Lower leg skin (tissue), 4 donors: ENCODE data around the gene ERFL. TPM values are rescaled to one million over a fixed set of nuclear protein-coding genes. Genes with fewer than 3 reads are reported as not detected.
A peak's percentile ranks its signal among the peaks of the same experiment; 100 is the strongest.

Experiments
- DNase-seq, 2 donors: peaks; one replicate each; pipeline ENCODE4 v3.0.0-alpha.2; 2019; ENCODE audit warnings: low spot score in 2 of 2
- H3K4me3 ChIP-seq: fragments of 200-600 bp; sonication (generic); 2 replicates; pipeline ENCODE4 v1.5.1; 2017; ENCODE audit warnings: mild to moderate bottlenecking, low read depth; ENCODE audit not compliant: poor library complexity, severe bottlenecking
- POLR2A ChIP-seq, 2 donors: fragments of 450-650 bp; IDR thresholded peaks; one replicate each; pipeline ENCODE4 v1.6.1; 2016 to 2017; ENCODE audit warnings: antibody characterized with exemption in 2 of 2, mild to moderate bottlenecking in 1 of 2, moderate library complexity in 1 of 2
- WGBS, 2 donors: methylation state at CpG; one replicate each; pipeline ENCODE4 v1.1.5; 2018; 5-methylcytosine and 5-hydroxymethylcytosine counted together
- intact Hi-C: fragments of 100-400 bp; cut with DNase I; formaldehyde crosslinking; loops from one replicate; pipeline ENCODE4 v1.15.0; 2023; ENCODE audit warnings: low total_unique reads
- total RNA-seq, 4 donors: library from RNA; depleted of rRNA; stranded (reverse); fragments of >200 nt; gene quantifications; one replicate each; pipeline ENCODE4 v1.1.0, GENCODE V29; 2016
- TF ChIP-seq, protein P1 (sequence below), 3 donors: fragments of 450-650 bp; IDR thresholded peaks; one replicate each; pipeline ENCODE4 v1.5.1; 2016; ENCODE audit warnings: antibody characterized with exemption in 3 of 3, mild to moderate bottlenecking in 3 of 3, moderate library complexity in 2 of 3

The ERFL gene
- total RNA-seq, 4 donors from 2014 or later, result 0.16 TPM; not detected in 3

DNA sequence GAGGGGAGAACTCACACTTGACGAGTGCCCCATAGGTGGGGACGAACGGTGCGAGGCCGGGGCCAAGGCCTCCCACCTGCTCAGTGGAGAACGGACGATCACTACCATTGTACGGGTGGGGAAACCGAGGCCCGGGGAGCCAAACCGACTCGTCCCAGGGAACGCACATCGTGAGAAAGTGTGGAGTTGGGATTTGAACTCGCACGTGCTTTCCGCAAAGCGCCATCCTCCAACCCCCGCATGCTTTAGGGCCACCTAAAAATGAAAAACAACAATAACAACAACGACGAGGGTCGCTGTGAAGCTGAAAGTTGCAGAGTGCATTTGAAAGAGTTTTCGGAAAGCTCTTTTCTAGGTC, 44.8 kb downstream of the ERFL start:
- H3K4me3 ChIP-seq, result peak overlapping the region; percentile 74
- no peak for TF ChIP-seq POLR2A (IDR thresholded peaks at IDR 0.05)
- TF ChIP-seq, protein P1, sequence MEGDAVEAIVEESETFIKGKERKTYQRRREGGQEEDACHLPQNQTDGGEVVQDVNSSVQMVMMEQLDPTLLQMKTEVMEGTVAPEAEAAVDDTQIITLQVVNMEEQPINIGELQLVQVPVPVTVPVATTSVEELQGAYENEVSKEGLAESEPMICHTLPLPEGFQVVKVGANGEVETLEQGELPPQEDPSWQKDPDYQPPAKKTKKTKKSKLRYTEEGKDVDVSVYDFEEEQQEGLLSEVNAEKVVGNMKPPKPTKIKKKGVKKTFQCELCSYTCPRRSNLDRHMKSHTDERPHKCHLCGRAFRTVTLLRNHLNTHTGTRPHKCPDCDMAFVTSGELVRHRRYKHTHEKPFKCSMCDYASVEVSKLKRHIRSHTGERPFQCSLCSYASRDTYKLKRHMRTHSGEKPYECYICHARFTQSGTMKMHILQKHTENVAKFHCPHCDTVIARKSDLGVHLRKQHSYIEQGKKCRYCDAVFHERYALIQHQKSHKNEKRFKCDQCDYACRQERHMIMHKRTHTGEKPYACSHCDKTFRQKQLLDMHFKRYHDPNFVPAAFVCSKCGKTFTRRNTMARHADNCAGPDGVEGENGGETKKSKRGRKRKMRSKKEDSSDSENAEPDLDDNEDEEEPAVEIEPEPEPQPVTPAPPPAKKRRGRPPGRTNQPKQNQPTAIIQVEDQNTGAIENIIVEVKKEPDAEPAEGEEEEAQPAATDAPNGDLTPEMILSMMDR (IDR thresholded peaks at IDR 0.05), result no peak
- WGBS, 2 donors, result 1% methylated on average over 21 of the region's 23 CpGs
- intact Hi-C loops, result no loop called here
- no peak for DNase-seq

DNA sequence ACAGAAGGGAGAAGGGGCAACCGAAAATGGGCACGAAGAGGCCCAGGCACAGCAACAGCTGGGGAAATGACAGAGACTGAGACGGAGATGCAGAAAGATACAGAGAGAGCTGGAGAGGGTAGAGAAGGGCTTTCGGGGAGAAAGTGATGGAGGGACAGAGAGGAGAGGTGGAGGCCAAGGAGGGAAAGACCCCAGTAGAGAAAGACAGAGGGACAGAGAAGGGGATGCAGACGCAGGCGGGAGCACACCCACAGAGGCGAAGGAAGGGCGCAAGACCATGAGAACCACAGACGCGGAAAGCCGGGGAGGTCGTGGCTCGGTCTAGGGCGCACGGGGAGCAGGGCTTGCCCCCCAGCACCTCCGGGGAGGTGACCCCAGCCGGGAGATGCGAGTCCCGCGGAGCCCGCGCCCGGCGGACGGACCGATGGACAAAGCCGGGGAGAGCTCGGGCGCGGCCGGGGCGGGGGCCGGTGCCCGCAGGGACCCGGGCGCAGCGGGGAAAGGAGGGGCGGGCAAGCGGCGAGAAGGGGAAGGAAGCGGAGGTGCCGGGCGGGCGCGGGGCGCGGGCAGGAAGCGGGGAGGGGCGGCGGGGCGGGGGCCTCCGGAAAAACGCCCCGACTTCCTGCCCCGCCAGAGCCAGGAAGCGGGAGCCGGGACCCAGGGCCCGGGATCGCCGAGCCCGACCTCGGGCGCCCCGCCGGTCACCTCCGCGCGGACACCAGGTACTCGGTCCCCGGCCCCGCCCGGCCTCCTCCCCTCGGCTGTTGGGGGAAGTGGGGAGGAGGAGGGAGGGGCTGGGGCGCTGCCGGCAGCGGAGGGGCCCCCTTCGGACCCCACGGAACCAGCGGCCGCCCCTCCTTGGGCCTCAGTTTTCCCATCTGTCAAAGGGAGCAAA, 45.4 kb downstream of the ERFL start, which contains the start of gene ARHGEF1:
ARHGEF1 (plus strand) TSS at position 617 of the 895 bp plus-strand sequence. CDS start 4,899 bp downstream, outside the sequence.
- 1% methylated on average over 39 to 41 of the region's 80 CpGs for WGBS, 2 donors
- intact Hi-C loops, result no loop called here
- peak in 1 of 2 donors; percentile 93 for DNase-seq
- peak within 1 kb of the TSS; percentile 74 for H3K4me3 ChIP-seq
- TF ChIP-seq POLR2A (IDR thresholded peaks at IDR 0.05), result peak in 1 of 2 donors; percentile 14
- TF ChIP-seq, protein P1 (IDR thresholded peaks at IDR 0.05), result no peak

DNA sequence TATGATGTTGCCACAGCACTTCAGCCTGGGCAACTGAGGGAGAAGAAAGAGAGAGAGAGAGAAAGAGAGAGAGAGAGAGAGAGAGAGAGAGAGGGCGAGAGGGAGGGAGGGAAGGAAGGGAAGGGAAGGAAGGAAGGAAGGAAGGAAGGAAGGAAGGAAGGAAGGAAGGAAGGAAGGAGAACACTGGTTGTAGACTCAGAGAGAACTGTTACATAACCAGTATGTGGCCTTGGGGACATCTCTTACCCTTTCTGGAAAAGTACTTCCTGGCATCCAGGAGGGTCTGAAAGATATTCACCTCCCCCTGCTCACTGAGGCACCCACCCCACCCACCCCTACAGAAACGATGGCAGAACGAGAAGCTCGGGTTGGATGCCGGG, 47.9 kb downstream of the ERFL start:
- H3K4me3 ChIP-seq, result no peak overlapping the region
- TF ChIP-seq, protein P1 (IDR thresholded peaks at IDR 0.05), result no peak
- TF ChIP-seq POLR2A (IDR thresholded peaks at IDR 0.05), result no peak
- DNase-seq, result no peak
- intact Hi-C loops, result no loop called here
- 62 to 66% methylated on average over 5 of the region's 5 CpGs for WGBS, 2 donors

DNA sequence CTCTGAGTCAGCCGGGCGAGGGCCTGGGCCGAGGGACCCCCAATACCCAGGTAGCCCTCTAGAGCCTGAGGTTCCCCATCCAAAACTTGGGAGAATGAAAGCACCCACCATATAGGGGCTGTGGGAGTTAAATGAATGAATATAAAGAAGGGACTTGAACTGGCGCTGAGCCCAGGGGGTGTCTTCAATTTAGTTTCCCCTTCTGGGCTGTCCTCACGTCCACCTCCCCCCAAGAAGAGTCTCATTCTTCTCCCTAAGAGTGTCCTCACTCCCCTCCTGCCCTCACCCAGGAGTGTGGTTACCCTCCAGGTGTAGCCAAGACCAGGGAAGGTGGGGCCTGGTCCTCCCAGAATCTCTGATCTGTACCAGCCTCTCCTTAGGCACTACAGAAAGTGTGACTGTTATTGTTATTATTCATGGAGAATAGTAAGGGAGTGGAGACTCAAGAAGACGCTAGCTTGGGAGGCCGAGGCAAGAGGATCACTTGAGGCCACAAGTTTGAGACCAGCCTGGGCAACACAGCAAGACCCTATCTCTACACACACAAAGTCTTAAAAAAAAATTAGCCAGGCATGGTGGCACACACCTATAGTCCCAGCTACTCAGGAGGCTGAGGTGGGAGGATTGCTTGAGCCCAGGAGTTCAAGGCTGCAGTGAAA, 48.5 kb downstream of the ERFL start:
- no peak for TF ChIP-seq POLR2A (IDR thresholded peaks at IDR 0.05)
- TF ChIP-seq, protein P1 (IDR thresholded peaks at IDR 0.05), result no peak
- intact Hi-C loops, result no loop called here
- no peak overlapping the region for H3K4me3 ChIP-seq
- 78 to 81% methylated on average over 7 of the region's 7 CpGs for WGBS, 2 donors
- no peak for DNase-seq

DNA sequence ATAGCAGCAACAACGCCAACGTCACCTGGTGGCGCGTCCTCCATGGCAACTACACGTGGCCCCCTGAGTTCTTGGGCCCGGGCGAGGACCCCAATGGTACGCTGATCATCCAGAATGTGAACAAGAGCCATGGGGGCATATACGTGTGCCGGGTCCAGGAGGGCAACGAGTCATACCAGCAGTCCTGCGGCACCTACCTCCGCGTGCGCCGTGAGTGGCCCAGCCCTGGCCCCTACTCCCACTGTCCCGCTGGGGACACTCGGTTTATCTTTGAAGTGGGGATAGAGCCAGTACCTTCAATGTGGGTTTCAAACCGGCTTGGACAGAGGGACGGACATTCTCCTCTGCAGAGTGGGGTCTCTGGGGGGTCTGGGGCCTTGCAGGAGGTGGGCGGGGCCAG, 49.2 kb downstream of the ERFL start:
- no peak for DNase-seq
- intact Hi-C loops, result no loop called here
- no peak for TF ChIP-seq POLR2A (IDR thresholded peaks at IDR 0.05)
- TF ChIP-seq, protein P1 (IDR thresholded peaks at IDR 0.05), result no peak
- WGBS, 2 donors, result 87 to 89% methylated on average over 21 of the region's 21 CpGs
- H3K4me3 ChIP-seq, result no peak overlapping the region
